Measurements from ENCODE around the gene CNTF. TPM values are rescaled to one million over a fixed set of nuclear protein-coding genes. Genes with fewer than 3 reads are reported as not detected.
"Not testable (repeated sequence)": the region's sequence is repeated elsewhere in the genome, so short reads cannot be mapped to it uniquely, and the experiment has no call there.

Gene CNTF, protein sequence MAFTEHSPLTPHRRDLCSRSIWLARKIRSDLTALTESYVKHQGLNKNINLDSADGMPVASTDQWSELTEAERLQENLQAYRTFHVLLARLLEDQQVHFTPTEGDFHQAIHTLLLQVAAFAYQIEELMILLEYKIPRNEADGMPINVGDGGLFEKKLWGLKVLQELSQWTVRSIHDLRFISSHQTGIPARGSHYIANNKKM
- total RNA-seq (2014; rRNA removed; shearing (Covaris generic); ENCODE audit: low replicate concordance), result 0.76 and 4.1 TPM in 2 replicates

DNA sequence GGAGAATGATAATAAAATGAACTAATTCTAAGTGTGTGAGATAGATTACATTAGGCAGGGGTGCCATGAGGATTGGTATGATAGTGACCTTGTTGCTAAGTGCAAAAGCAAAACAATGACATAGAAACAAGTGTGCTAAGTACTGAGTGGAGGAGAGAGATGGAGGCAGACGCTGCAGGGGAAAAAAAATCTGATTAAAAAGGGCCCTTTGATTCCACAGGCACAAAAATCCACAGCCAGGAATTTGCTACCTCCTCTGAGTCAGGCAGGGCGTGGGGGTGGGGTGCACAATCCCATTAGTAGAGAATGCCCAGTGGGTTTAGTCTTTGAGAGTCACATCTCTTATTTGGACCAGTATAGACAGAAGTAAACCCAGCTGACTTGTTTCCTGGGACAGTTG lies at the start of gene CNTF:
CNTF (plus strand) TSS at position 322 of the 400 bp plus-strand sequence. CDS start 88 bp downstream, outside the sequence.
- H3K79me2 ChIP-seq (ENCODE audit: low read length), result peaks cover 23% of the 10 kb centered on the region
- no peak within 1 kb of the TSS for H3K27ac ChIP-seq (ENCODE audit: low read length)
- no peaks in the 10 kb centered on the region for H3K9me3 ChIP-seq (ENCODE audit: low read length)
- H3K4me2 ChIP-seq (ENCODE audit: low read depth, low read length, poor library complexity, severe bottlenecking), result no peak within 1 kb of the TSS
- no peak within 1 kb of the TSS for H3K9ac ChIP-seq (ENCODE audit: low read length)
- no peaks in the 10 kb centered on the region for H3K27me3 ChIP-seq (ENCODE audit: low read length)
- H3K4me3 ChIP-seq (ENCODE audit: low read length), result no peak within 1 kb of the TSS
- no peaks in the 10 kb centered on the region for H4K20me1 ChIP-seq (ENCODE audit: insufficient read depth, low read depth, low read length)
- no peak for DNase-seq
- peaks cover 76% of the 10 kb centered on the region for H3K36me3 ChIP-seq (ENCODE audit: insufficient read depth, low read length)
- no peaks in the 10 kb centered on the region for H3K9me2 ChIP-seq (replicated peaks; ENCODE audit: insufficient read depth, low read length)
- H2AFZ ChIP-seq (ENCODE audit: low read length), result no peak within 1 kb of the TSS
- H3K4me1 ChIP-seq (ENCODE audit: low read length), result no peaks in the 10 kb centered on the region

DNA sequence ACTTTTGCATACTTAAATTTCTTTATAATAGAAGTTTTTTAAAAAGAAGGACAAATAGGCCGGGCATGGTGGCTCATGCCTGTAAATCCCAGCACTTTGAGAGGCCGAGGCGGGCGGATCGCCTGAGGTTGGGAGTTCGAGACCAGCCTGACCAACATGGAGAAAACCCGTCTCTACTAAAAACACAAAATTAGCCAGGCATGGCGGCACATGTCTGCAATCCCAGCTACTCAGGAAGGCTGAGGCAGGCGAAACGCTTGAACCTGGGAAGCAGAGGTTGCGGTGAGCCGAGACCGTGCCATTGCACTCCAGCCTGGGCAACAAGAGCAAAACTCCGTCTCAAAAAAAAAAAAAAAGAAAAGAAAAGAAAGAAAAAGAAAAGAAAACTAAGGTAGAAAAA lies 49.6 kb upstream of the CNTF start:
- Histone ChIP-seq H3K27ac (ENCODE audit: low read length) (peak overlapping the region; percentile 97), H3K9ac (ENCODE audit: low read length) (peak overlapping the region; percentile 98; the same call in 1 of the 2 replicates), H3K36me3 (ENCODE audit: insufficient read depth, low read length) (peaks cover 25% of the 10 kb centered on the region; the same call in 1 of the 2 replicates), H3K4me1 (ENCODE audit: low read length) (peaks cover 63% of the 10 kb centered on the region), H3K79me2 (ENCODE audit: low read length) (peaks cover 90% of the 10 kb centered on the region), H3K4me3 (ENCODE audit: low read length) (peak overlapping the region; percentile 85; the same call in 1 of the 2 replicates), H3K4me2 (ENCODE audit: low read depth, low read length, poor library complexity, severe bottlenecking) (peak overlapping the region; percentile 89)
- not testable (repeated sequence) for H2AFZ ChIP-seq (ENCODE audit: low read length); H3K9me3 ChIP-seq (ENCODE audit: low read length); H4K20me1 ChIP-seq (ENCODE audit: insufficient read depth, low read depth, low read length); DNase-seq; H3K9me2 ChIP-seq (replicated peaks; ENCODE audit: insufficient read depth, low read length); H3K27me3 ChIP-seq (ENCODE audit: low read length)

DNA sequence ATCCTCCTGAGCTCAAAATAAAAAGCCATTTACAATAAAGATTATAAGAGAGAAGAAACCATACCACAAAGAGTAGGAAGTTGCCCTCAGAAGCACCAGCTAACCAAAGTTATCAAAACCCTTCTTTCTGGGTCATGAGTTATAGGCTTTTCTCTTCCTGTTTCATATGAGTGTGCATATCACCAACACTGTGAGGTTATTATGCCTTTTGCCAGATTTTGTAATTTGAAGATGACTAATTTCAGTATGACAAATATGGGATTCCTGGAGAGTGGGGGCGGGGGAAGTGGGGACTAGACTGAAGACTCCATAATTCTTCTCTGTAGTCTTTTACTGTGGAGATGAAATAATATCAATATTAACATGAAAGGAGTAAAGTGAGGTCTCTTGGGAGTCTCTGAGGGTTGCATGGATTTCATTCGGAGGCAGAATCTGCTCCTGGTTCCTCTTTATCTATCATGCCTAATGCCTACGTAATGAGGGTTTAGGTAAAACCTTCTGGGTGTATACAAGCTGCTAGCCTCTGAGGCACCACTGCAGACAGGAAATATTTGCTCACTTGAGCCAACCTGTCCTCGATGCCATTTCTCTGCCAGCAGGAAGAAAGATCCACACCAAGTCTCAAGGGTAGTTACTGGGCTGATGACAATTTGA lies 48.9 kb upstream of the CNTF start:
- no peaks in the 10 kb centered on the region for H3K9me2 ChIP-seq (replicated peaks; ENCODE audit: insufficient read depth, low read length)
- H3K27ac ChIP-seq (ENCODE audit: low read length), result peak overlapping the region; percentile 97
- H3K4me1 ChIP-seq (ENCODE audit: low read length), result peaks cover 57% of the 10 kb centered on the region
- H3K36me3 ChIP-seq (ENCODE audit: insufficient read depth, low read length), result peaks cover 24% of the 10 kb centered on the region; the same call in 1 of the 2 replicates
- H3K4me3 ChIP-seq (ENCODE audit: low read length), result peak overlapping the region; percentile 85
- H4K20me1 ChIP-seq (ENCODE audit: insufficient read depth, low read depth, low read length), result no peaks in the 10 kb centered on the region
- DNase-seq, result peak; percentile 78
- peaks cover 83% of the 10 kb centered on the region for H3K79me2 ChIP-seq (ENCODE audit: low read length)
- H3K27me3 ChIP-seq (ENCODE audit: low read length), result no peaks in the 10 kb centered on the region
- no peak overlapping the region for H2AFZ ChIP-seq (ENCODE audit: low read length)
- peak overlapping the region; percentile 98 for H3K9ac ChIP-seq (ENCODE audit: low read length)
- no peaks in the 10 kb centered on the region for H3K9me3 ChIP-seq (ENCODE audit: low read length)
- H3K4me2 ChIP-seq (ENCODE audit: low read depth, low read length, poor library complexity, severe bottlenecking), result peak overlapping the region; percentile 89

DNA sequence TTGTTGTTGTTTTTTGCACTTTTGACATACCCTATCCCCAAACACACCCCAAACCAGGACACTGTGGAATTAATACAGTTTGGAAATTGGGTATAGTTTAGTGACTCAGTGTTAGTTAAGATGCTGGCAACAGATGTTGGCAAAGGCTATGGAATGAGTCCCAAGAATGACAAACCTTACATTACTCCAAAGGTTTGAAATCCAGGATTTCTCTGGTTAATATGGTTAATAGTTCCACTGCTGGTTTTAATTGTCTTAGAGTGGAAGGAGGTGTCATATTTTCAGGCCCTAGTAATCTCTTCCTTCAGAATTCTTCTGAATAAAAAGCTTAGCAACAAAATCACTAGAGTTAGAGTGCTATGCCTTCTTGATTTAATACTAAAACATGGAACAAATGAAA lies 47.6 kb upstream of the CNTF start:
- H3K4me3 ChIP-seq (ENCODE audit: low read length), result peak overlapping the region; percentile 85
- H3K9ac ChIP-seq (ENCODE audit: low read length), result peak overlapping the region; percentile 98
- no peaks in the 10 kb centered on the region for H3K27me3 ChIP-seq (ENCODE audit: low read length)
- peaks cover 44% of the 10 kb centered on the region for H3K4me1 ChIP-seq (ENCODE audit: low read length)
- no peak overlapping the region for H2AFZ ChIP-seq (ENCODE audit: low read length)
- peak overlapping the region; percentile 89 for H3K4me2 ChIP-seq (ENCODE audit: low read depth, low read length, poor library complexity, severe bottlenecking)
- peaks cover 16% of the 10 kb centered on the region; the same call in 1 of the 2 replicates for H3K36me3 ChIP-seq (ENCODE audit: insufficient read depth, low read length)
- H3K9me3 ChIP-seq (ENCODE audit: low read length), result no peaks in the 10 kb centered on the region
- no peak for DNase-seq
- peaks cover 78% of the 10 kb centered on the region for H3K79me2 ChIP-seq (ENCODE audit: low read length)
- H3K9me2 ChIP-seq (replicated peaks; ENCODE audit: insufficient read depth, low read length), result no peaks in the 10 kb centered on the region
- no peaks in the 10 kb centered on the region for H4K20me1 ChIP-seq (ENCODE audit: insufficient read depth, low read depth, low read length)
- H3K27ac ChIP-seq (ENCODE audit: low read length), result peak overlapping the region; percentile 97

DNA sequence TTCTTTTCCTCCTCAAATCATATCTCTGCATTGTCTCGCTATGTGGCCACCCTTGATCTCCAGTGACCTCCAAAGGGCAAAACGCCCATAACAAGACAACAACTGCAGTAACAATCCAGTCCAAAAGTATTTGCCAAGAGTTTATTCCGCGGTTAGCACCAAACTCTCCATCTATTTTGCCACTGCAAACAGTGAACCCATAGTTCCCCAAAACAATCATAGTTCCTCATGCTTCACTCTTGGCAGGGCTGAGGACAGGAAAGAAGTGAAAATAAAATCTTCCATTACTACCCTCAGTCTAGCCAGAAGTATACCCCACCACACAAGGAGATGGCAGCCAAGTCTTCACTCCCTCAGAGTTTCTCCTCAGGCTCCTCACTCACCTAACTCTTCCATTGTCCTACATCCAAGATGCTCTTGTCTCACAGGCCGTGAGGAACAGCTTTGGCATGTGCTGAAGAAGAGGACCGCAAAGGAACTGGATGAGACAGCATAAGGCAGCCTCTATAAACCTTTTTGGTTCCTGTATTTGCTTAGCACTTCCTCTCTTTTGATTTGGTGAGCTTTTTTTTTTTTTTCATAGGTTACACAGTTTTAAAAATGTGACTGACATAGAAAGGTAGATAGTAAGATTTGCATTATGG lies 47.0 kb upstream of the CNTF start, which contains the start of gene LPXN:
LPXN (minus strand) TSS at position 480 of the 644 bp plus-strand sequence; CDS start at position 396, 84 bp downstream.
- DNase-seq, result peak; percentile 93
- Histone ChIP-seq H3K4me2 (ENCODE audit: low read depth, low read length, poor library complexity, severe bottlenecking) (peak within 1 kb of the TSS; percentile 89), H3K36me3 (ENCODE audit: insufficient read depth, low read length) (peaks cover 13% of the 10 kb centered on the region; the same call in 1 of the 2 replicates), H4K20me1 (ENCODE audit: insufficient read depth, low read depth, low read length) (no peaks in the 10 kb centered on the region), H3K4me3 (ENCODE audit: low read length) (peak within 1 kb of the TSS; percentile 85), H3K9ac (ENCODE audit: low read length) (peak within 1 kb of the TSS; percentile 98), H3K27ac (ENCODE audit: low read length) (peak within 1 kb of the TSS; percentile 97), H3K9me2 (replicated peaks; ENCODE audit: insufficient read depth, low read length) (no peaks in the 10 kb centered on the region), H3K27me3 (ENCODE audit: low read length) (no peaks in the 10 kb centered on the region), H3K9me3 (ENCODE audit: low read length) (no peaks in the 10 kb centered on the region), H3K4me1 (ENCODE audit: low read length) (peaks cover 47% of the 10 kb centered on the region), H2AFZ (ENCODE audit: low read length) (no peak within 1 kb of the TSS), H3K79me2 (ENCODE audit: low read length) (peaks cover 81% of the 10 kb centered on the region)

DNA sequence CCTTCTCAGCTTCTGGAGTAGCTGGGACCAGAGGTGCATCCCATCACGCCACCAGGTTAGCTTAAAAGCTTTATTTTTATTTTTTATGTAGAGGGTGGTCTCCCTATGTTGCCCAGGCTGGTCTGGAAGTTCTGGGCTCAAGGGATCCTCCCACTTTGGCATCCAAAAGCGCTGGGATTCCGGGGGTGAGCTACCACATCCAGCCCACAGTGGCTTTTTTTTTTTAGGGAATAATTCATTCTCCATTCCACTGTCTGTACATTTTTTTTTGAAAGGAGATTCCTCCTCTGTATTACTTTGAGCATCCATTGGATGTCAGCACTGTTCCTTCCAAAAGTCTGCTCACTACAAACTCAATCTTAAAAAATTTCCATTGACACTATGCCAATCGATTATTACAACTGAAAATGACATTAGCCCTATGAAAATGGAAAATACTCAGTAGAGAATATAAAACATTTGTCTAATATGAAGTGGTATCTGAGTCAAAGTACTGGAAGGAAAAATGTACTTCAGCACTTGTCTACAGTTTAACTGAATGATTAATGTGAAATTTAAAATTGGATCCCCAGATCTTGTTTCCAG lies 45.5 kb upstream of the CNTF start:
- H3K9me2 ChIP-seq (replicated peaks; ENCODE audit: insufficient read depth, low read length), result no peaks in the 10 kb centered on the region
- H3K4me2 ChIP-seq (ENCODE audit: low read depth, low read length, poor library complexity, severe bottlenecking), result peak overlapping the region; percentile 89
- H3K27me3 ChIP-seq (ENCODE audit: low read length), result no peaks in the 10 kb centered on the region
- peak overlapping the region; percentile 85 for H3K4me3 ChIP-seq (ENCODE audit: low read length)
- H3K36me3 ChIP-seq (ENCODE audit: insufficient read depth, low read length), result peaks cover 12% of the 10 kb centered on the region; the same call in 1 of the 2 replicates
- peaks cover 82% of the 10 kb centered on the region for H3K79me2 ChIP-seq (ENCODE audit: low read length)
- no peaks in the 10 kb centered on the region for H4K20me1 ChIP-seq (ENCODE audit: insufficient read depth, low read depth, low read length)
- H3K9ac ChIP-seq (ENCODE audit: low read length), result peak overlapping the region; percentile 98
- no peaks in the 10 kb centered on the region for H3K9me3 ChIP-seq (ENCODE audit: low read length)
- DNase-seq, result peak; percentile 54
- peak overlapping the region; percentile 80; the same call in 1 of the 2 replicates for H2AFZ ChIP-seq (ENCODE audit: low read length)
- peaks cover 59% of the 10 kb centered on the region for H3K4me1 ChIP-seq (ENCODE audit: low read length)
- peak overlapping the region; percentile 97 for H3K27ac ChIP-seq (ENCODE audit: low read length)

- no peaks in the 10 kb centered on the region for H3K9me3 ChIP-seq (ENCODE audit: low read length)
- H3K36me3 ChIP-seq (ENCODE audit: insufficient read depth, low read length), result peaks cover 9% of the 10 kb centered on the region; the same call in 1 of the 2 replicates
- H3K4me3 ChIP-seq (ENCODE audit: low read length), result peak overlapping the region; percentile 85
- peak overlapping the region; percentile 80; the same call in 1 of the 2 replicates for H2AFZ ChIP-seq (ENCODE audit: low read length)
- no peaks in the 10 kb centered on the region for H3K27me3 ChIP-seq (ENCODE audit: low read length)
- peak overlapping the region; percentile 97 for H3K27ac ChIP-seq (ENCODE audit: low read length)
- H3K9me2 ChIP-seq (replicated peaks; ENCODE audit: insufficient read depth, low read length), result no peaks in the 10 kb centered on the region
- H3K4me1 ChIP-seq (ENCODE audit: low read length), result peaks cover 61% of the 10 kb centered on the region
- H4K20me1 ChIP-seq (ENCODE audit: insufficient read depth, low read depth, low read length), result no peaks in the 10 kb centered on the region
- H3K79me2 ChIP-seq (ENCODE audit: low read length), result peaks cover 82% of the 10 kb centered on the region
- peak overlapping the region; percentile 89 for H3K4me2 ChIP-seq (ENCODE audit: low read depth, low read length, poor library complexity, severe bottlenecking)
- DNase-seq, result peak; percentile 76
- H3K9ac ChIP-seq (ENCODE audit: low read length), result peak overlapping the region; percentile 98
Observed at GRCh38 chr11:58577555-58578135, 44.8 kb upstream of the CNTF start.
